HK-2 (cell line): Measurements from ENCODE around the gene ANTKMT.

Experiments used
- DNase-seq: peaks from one replicate; pipeline ENCODE4 v3.0.0-alpha.2; 2018; ENCODE audit not compliant: unreplicated experiment

The ANTKMT gene

DNA sequence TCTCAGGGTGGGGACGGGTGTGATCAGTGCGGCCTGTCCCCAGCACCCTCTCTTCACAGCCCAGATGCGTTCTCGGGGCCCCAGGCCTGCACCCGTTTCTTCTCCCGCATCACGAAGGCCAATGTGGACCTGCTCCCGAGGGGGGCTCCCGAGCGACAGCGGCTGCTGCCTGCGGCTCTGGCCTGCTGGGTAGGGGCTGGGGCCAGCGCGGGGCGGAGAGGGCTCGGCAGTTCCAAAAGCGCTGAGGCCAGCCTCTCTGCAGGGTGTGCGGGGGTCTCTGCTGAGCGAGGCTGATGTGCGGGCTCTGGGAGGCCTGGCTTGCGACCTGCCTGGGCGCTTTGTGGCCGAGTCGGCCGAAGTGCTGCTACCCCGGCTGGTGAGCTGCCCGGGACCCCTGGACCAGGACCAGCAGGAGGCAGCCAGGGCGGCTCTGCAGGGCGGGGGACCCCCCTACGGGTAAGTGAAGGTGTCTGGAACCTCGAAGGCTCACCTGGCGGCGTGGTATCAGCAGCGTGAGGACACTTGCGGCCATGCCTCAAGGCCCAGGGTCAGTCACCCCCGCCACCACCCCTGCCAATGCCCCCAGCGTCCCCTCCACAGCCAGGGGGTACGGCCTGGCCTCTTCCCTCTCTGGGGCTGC is 44.0 kb downstream of the ANTKMT start:
- no peak for DNase-seq

DNA sequence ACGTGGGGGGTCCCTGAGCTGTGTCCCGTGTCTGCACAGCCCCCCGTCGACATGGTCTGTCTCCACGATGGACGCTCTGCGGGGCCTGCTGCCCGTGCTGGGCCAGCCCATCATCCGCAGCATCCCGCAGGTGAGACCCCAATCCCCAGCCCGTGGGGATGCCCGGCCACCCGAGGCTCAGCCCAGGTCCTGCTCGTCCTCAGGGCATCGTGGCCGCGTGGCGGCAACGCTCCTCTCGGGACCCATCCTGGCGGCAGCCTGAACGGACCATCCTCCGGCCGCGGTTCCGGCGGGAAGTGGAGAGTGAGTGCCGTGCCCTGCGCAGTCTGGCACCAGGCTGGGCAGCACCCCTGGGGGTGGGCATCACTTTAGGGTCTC is 44.5 kb downstream of the ANTKMT start:
- DNase-seq, result no peak

DNA sequence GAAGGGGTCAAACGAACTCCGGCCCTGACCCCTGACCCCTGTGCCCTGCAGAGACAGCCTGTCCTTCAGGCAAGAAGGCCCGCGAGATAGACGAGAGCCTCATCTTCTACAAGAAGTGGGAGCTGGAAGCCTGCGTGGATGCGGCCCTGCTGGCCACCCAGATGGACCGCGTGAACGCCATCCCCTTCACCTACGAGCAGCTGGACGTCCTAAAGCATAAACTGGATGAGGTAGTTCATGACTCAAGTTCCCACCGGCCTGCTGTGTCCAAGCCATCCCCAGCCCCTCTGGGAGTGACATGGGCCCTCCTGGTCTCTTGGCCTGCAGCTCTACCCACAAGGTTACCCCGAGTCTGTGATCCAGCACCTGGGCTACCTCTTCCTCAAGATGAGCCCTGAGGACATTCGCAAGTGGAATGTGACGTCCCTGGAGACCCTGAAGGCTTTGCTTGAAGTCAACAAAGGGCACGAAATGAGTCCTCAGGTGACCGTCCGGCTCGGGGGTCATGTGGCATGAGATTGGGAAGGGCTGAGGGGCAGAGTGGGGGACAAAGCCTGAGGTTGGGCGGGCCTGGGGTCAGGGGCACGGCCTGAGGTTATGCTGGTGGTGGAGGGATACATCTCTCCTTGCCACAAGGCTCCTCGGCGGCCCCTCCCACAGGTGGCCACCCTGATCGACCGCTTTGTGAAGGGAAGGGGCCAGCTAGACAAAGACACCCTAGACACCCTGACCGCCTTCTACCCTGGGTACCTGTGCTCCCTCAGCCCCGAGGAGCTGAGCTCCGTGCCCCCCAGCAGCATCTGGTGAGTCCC is 45.3 kb downstream of the ANTKMT start:
- no peak for DNase-seq

DNA sequence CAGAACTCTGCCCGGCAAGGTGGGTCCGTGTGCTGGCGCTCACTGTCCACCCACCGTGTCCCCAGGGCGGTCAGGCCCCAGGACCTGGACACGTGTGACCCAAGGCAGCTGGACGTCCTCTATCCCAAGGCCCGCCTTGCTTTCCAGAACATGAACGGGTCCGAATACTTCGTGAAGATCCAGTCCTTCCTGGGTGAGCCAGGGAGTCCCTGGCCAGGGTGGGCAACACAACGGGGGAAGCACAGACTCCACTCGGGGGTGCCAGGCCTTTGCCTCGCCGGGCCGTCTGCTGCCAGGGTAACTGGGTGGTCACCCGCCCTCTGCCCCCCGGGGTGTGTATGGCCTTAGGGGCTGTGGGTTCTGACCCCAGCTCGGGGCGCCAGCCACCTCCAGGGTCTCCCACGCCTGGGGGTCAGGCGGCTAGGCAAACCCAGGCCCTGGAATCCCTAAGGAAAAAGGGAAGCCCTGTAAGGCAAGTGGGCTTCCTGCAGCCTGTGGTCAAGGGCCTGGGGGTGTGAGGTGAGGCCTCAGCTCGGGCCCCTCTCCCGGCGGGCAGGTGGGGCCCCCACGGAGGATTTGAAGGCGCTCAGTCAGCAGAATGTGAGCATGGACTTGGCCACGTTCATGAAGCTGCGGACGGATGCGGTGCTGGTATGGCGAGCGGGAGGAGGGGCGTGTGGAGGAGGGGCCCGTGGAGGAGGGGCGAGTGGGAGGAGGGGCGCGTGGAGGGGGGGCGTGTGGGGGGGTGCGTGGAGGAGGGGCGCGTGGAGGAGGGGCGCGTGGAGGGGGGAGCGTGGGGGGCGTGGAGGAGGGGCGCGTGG is 46.1 kb downstream of the ANTKMT start:
- no peak for DNase-seq

DNA sequence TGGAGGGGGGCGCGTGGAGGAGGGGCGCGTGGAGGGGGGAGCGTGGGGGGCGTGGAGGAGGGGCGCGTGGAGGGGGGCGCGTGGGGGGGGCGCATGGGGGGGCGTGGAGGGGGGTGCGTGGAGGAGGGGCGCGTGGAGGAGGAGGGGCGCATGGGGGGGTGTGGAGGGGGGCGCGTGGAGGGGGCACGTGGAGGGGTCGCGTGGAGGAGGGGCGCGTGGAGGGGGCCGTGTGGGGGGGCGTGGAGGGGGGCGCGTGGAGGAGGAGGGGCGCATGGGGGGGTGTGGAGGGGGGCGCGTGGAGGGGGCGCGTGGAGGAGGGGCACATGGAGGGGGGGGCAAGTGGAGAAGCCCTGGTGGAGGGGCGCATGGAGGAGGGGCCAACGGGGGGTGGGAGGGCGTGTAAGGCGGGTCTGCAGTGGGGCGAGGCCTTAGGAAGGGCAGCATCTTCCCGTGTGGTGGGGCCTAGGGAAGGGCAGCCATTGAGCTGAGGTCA is 46.8 kb downstream of the ANTKMT start:
- DNase-seq, result no peak

DNA sequence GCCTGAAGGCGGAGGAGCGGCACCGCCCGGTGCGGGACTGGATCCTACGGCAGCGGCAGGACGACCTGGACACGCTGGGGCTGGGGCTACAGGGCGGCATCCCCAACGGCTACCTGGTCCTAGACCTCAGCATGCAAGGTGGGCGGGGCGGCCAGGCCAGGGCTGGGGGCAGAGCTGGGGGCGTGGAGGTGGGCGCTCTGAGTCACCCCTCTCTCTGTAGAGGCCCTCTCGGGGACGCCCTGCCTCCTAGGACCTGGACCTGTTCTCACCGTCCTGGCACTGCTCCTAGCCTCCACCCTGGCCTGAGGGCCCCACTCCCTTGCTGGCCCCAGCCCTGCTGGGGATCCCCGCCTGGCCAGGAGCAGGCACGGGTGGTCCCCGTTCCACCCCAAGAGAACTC is 47.5 kb downstream of the ANTKMT start:
- DNase-seq, result no peak

DNA sequence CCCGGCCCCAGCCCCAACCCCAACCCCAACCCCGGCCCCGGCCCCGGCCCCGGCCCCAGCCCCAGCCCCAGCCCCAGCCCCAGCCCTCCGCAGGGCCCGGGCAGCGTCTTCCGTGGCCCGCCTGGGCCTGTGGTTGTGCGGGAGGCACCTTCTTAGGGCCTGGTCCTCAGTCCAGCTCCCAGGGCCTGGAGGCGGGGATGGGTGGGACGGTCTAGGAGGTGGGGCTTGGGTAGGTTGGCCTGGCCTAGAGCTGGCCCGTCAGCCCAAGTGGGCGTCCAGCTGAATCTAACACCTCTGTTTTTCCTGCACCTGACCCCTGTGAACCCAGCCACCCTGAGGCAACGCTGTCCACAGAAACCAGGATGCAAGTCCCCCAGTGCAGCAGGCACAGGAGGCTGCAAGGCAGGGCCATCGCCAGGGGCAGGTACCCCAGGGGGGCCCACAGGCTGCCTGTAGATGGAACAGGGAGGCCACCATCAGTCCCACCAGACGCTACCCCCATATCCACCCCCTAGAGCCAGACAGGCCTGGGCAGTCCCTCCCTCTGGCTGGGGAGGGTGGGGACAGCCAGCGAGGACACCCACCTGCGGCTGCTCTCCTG is 48.3 kb downstream of the ANTKMT start:
- DNase-seq, result no peak

DNA sequence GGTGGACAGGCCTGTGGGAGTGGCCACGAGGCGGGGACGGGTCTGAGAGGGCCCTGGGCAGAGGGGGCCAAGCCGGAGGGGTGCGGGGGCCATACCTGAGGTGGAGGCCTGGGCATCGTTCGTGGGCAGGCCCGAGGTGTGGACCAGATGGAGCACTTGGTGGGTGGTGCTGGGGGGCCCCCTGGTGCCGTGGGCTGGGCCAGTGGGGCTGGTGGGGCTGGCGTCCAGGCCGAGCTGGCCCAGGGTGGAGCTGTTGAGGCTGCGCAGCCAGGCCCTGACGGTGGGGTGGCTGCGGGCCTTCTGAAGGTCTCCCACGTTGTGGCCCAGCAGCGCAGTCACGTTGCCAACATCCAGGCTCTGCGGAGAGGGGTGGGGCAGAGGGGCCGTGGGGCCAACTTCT is 49.0 kb downstream of the ANTKMT start:
- no peak for DNase-seq

DNA sequence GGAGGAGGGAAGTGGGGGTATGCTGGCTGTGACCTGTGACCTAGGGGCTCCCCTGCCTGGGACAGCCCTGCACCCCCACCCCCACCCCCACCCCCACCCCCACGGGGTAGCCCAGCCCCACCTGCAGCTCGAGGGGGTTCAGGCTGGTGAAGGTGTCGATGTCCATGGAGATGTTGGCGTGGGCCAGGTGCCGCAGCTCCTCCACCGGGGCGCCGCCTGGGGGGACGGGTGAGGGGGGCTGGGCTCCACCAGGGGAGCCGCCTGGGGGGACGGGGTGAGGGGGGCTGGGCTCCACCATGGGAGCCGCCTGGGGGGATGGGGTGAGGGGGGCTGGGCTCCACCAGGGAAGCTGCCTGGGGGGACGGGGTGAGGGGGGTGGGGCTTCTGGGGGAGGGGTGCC is 49.5 kb downstream of the ANTKMT start:
- DNase-seq, result no peak
